NCI-H226 (cell line): ENCODE results near the gene TCAIM.

Source experiments
- DNase-seq: peaks from one replicate; pipeline ENCODE4 v3.0.0-alpha.2; 2015

Gene TCAIM

GRCh38 chr3:44446929-44447328 lies 108.4 kb downstream of the TCAIM start:
- no peak for DNase-seq

GRCh38 chr3:44451441-44451840 lies 112.9 kb downstream of the TCAIM start:
- DNase-seq: no peak

GRCh38 chr3:44454258-44454657 lies 115.7 kb downstream of the TCAIM start:
- DNase-seq: no peak

- no peak for DNase-seq
Measured at GRCh38 chr3:44455318-44455717, 116.8 kb downstream of the TCAIM start.
